Measurements from ENCODE around the gene POLE2. TPM values are rescaled to one million over a fixed set of nuclear protein-coding genes. Genes with fewer than 3 reads are reported as not detected.

POLE2 gene
- total RNA-seq, 1 donor from 2014 or later = 10.2 TPM

GRCh38 chr14:49598189-49598484 lies 89.9 kb downstream of the POLE2 start:
- Histone ChIP-seq H3K27me3 (ENCODE audit: control insufficient read depth, insufficient read depth, low read length) (no peaks in the 10 kb centered on the region), H3K36me3 (ENCODE audit: control insufficient read depth, insufficient read depth, low read length) (no peaks in the 10 kb centered on the region), H3K4me3 (ENCODE audit: low read depth, low read length) (peak overlapping the region; percentile 65)
- no peak for TF ChIP-seq CTCF (IDR thresholded peaks at IDR 0.05; ENCODE audit: insufficient read depth, low read length, poor library complexity, severe bottlenecking)
- no peak for DNase-seq (ENCODE audit: low read depth)

- Histone ChIP-seq H3K4me3 (ENCODE audit: low read depth, low read length) (no peak overlapping the region), H3K36me3 (ENCODE audit: control insufficient read depth, insufficient read depth, low read length) (no peaks in the 10 kb centered on the region), H3K27me3 (ENCODE audit: control insufficient read depth, insufficient read depth, low read length) (no peaks in the 10 kb centered on the region)
- TF ChIP-seq CTCF (IDR thresholded peaks at IDR 0.05; ENCODE audit: insufficient read depth, low read length, poor library complexity, severe bottlenecking) = no peak
- DNase-seq (ENCODE audit: low read depth) = no peak
These were observed 93.5 kb downstream of the POLE2 start for GRCh38 chr14:49594347-49595091.

Other genes starting within 250 kb of the POLE2 start
- gene RPS29, start 101.8 kb downstream of the POLE2 start, total RNA-seq = 11,881 and 16,427 TPM in 2 replicates
- gene LRR1, start 89.3 kb downstream of the POLE2 start, total RNA-seq = 7.5 and 12.4 TPM in 2 replicates
- gene RPL36AL, start 67.6 kb downstream of the POLE2 start, total RNA-seq = 168 and 258 TPM in 2 replicates
- gene MGAT2, start 67.4 kb downstream of the POLE2 start, total RNA-seq = 38.5 and 45.2 TPM in 2 replicates
- gene DNAAF2, start 53.0 kb downstream of the POLE2 start, total RNA-seq = 22.9 and 23.8 TPM in 2 replicates
- gene KLHDC1, start 4.9 kb upstream of the POLE2 start, total RNA-seq = 0.54 and 1.9 TPM in 2 replicates
- gene KLHDC2, start 79.9 kb upstream of the POLE2 start, total RNA-seq = 30.8 and 32.6 TPM in 2 replicates
- 34.3 and 61.5 TPM in 2 replicates for gene NEMF, start 164.6 kb upstream of the POLE2 start, total RNA-seq
- gene ARF6, start 204.9 kb upstream of the POLE2 start, total RNA-seq = 69.6 and 76.3 TPM in 2 replicates

All from kidney epithelial cell (primary cell).